GM19463 (cell line): ENCODE results near the gene PAWR.
"Not testable (repeated sequence)": the region's sequence is repeated elsewhere in the genome, so short reads cannot be mapped to it uniquely, and the experiment has no call there.

Experiments used
- ATAC-seq: cut with Tn5 transposase; IDR thresholded peaks from one replicate; pipeline ENCODE4 v1.9.1; 2021; ENCODE audit warnings: mild to moderate bottlenecking, moderate library complexity; ENCODE audit not compliant: unreplicated experiment

The PAWR gene

GRCh38 chr12:79650440-79650839, 40.3 kb downstream of the PAWR start:
- no peak for ATAC-seq

- ATAC-seq = no peak
Measured at GRCh38 chr12:79648881-79649280, 41.9 kb downstream of the PAWR start.

GRCh38 chr12:79646843-79647242, 43.9 kb downstream of the PAWR start:
- not testable (repeated sequence) for ATAC-seq

GRCh38 chr12:79645235-79645630, 45.5 kb downstream of the PAWR start:
- ATAC-seq = peak; percentile 99

GRCh38 chr12:79644274-79645234, 46.2 kb downstream of the PAWR start:
- ATAC-seq = peak; percentile 18

GRCh38 chr12:79643821-79644220, 46.9 kb downstream of the PAWR start:
- no peak for ATAC-seq

GRCh38 chr12:79638490-79638889, 52.3 kb downstream of the PAWR start:
- ATAC-seq = no peak

- no peak for ATAC-seq
Measured at GRCh38 chr12:79637093-79637492, 53.7 kb downstream of the PAWR start.

GRCh38 chr12:79635676-79636075, 55.1 kb downstream of the PAWR start:
- no peak for ATAC-seq

GRCh38 chr12:79634957-79635471, 55.8 kb downstream of the PAWR start:
- ATAC-seq = no peak

- no peak for ATAC-seq
Measured at GRCh38 chr12:79629561-79629960, 61.2 kb downstream of the PAWR start.

GRCh38 chr12:79626735-79627134, 64.0 kb downstream of the PAWR start:
- not testable (repeated sequence) for ATAC-seq

- ATAC-seq = no peak
Measured at GRCh38 chr12:79624378-79624777, 66.4 kb downstream of the PAWR start.

- no peak for ATAC-seq
Measured at GRCh38 chr12:79619872-79620562, 70.7 kb downstream of the PAWR start.

- ATAC-seq = no peak
Measured at GRCh38 chr12:79618848-79619404, 71.8 kb downstream of the PAWR start.

- ATAC-seq = no peak
Measured at GRCh38 chr12:79617696-79618095, 73.1 kb downstream of the PAWR start.

- peak; percentile 68 for ATAC-seq
Measured at GRCh38 chr12:79615596-79616560, 74.9 kb downstream of the PAWR start.

- ATAC-seq = no peak
Measured at GRCh38 chr12:79614730-79615129, 76.0 kb downstream of the PAWR start.

GRCh38 chr12:79601908-79602307, 88.9 kb downstream of the PAWR start:
- no peak for ATAC-seq

GRCh38 chr12:79597910-79598309, 92.9 kb downstream of the PAWR start:
- ATAC-seq = no peak
